ENCODE data around the gene CLCN7. TPM values are rescaled to one million over a fixed set of nuclear protein-coding genes. Genes with fewer than 3 reads are reported as not detected.

CLCN7 gene
- total RNA-seq, 1 donor, result 161 TPM

- Histone ChIP-seq H3K4me1 (ENCODE audit: insufficient read depth, low read length) (no peaks in the 10 kb centered on the region), H3K9me3 (ENCODE audit: low read depth, low read length) (no peaks in the 10 kb centered on the region), H3K4me2 (ENCODE audit: insufficient read depth, low read length) (no peak overlapping the region), H3K36me3 (ENCODE audit: insufficient read depth, low read length) (peaks cover 2% of the 10 kb centered on the region), H2AFZ (ENCODE audit: low read length) (no peak overlapping the region), H4K20me1 (ENCODE audit: insufficient read depth, low read length) (peaks cover 9% of the 10 kb centered on the region), H3K27ac (ENCODE audit: low read depth, low read length) (no peak overlapping the region), H3K27me3 (ENCODE audit: insufficient read depth, low read length) (no peaks in the 10 kb centered on the region), H3K4me3 (ENCODE audit: insufficient read depth, low read length) (no peak overlapping the region), H3K79me2 (ENCODE audit: insufficient read depth, low read length) (peaks cover 62% of the 10 kb centered on the region)
- no peak for DNase-seq (ENCODE audit: insufficient read length, low spot score, missing footprints)
- TF ChIP-seq CTCF (IDR thresholded peaks at IDR 0.05; ENCODE audit: extremely low read depth, low read depth, low read length), result no peak
Measured at GRCh38 chr16:1464196-1464893, 10.5 kb downstream of the CLCN7 start.

- no peak for DNase-seq (ENCODE audit: insufficient read length, low spot score, missing footprints)
- no peak overlapping the region for H3K4me2 ChIP-seq (ENCODE audit: insufficient read depth, low read length)
- H3K79me2 ChIP-seq (ENCODE audit: insufficient read depth, low read length), result peaks cover 44% of the 10 kb centered on the region
- H4K20me1 ChIP-seq (ENCODE audit: insufficient read depth, low read length), result peaks cover 2% of the 10 kb centered on the region
- H2AFZ ChIP-seq (ENCODE audit: low read length), result no peak overlapping the region
- H3K9me3 ChIP-seq (ENCODE audit: low read depth, low read length), result no peaks in the 10 kb centered on the region
- no peaks in the 10 kb centered on the region for H3K27me3 ChIP-seq (ENCODE audit: insufficient read depth, low read length)
- H3K27ac ChIP-seq (ENCODE audit: low read depth, low read length), result no peak overlapping the region
- H3K4me3 ChIP-seq (ENCODE audit: insufficient read depth, low read length), result no peak overlapping the region
- no peak for TF ChIP-seq CTCF (IDR thresholded peaks at IDR 0.05; ENCODE audit: extremely low read depth, low read depth, low read length)
- H3K4me1 ChIP-seq (ENCODE audit: insufficient read depth, low read length), result no peaks in the 10 kb centered on the region
- peaks cover 2% of the 10 kb centered on the region for H3K36me3 ChIP-seq (ENCODE audit: insufficient read depth, low read length)
Measured at GRCh38 chr16:1461146-1461545, 13.7 kb downstream of the CLCN7 start.

- H3K36me3 ChIP-seq (ENCODE audit: insufficient read depth, low read length), result peaks cover 2% of the 10 kb centered on the region
- TF ChIP-seq CTCF (IDR thresholded peaks at IDR 0.05; ENCODE audit: extremely low read depth, low read depth, low read length), result no peak
- H3K4me1 ChIP-seq (ENCODE audit: insufficient read depth, low read length), result no peaks in the 10 kb centered on the region
- no peak overlapping the region for H3K4me3 ChIP-seq (ENCODE audit: insufficient read depth, low read length)
- H4K20me1 ChIP-seq (ENCODE audit: insufficient read depth, low read length), result peaks cover 2% of the 10 kb centered on the region
- no peak for DNase-seq (ENCODE audit: insufficient read length, low spot score, missing footprints)
- peaks cover 39% of the 10 kb centered on the region for H3K79me2 ChIP-seq (ENCODE audit: insufficient read depth, low read length)
- no peaks in the 10 kb centered on the region for H3K9me3 ChIP-seq (ENCODE audit: low read depth, low read length)
- no peaks in the 10 kb centered on the region for H3K27me3 ChIP-seq (ENCODE audit: insufficient read depth, low read length)
- no peak overlapping the region for H2AFZ ChIP-seq (ENCODE audit: low read length)
- H3K4me2 ChIP-seq (ENCODE audit: insufficient read depth, low read length), result no peak overlapping the region
- no peak overlapping the region for H3K27ac ChIP-seq (ENCODE audit: low read depth, low read length)
Measured at GRCh38 chr16:1460602-1461138, 14.2 kb downstream of the CLCN7 start.

GRCh38 chr16:1459967-1460366, 14.9 kb downstream of the CLCN7 start:
- no peak for TF ChIP-seq CTCF (IDR thresholded peaks at IDR 0.05; ENCODE audit: extremely low read depth, low read depth, low read length)
- no peaks in the 10 kb centered on the region for H3K27me3 ChIP-seq (ENCODE audit: insufficient read depth, low read length)
- no peak overlapping the region for H3K4me2 ChIP-seq (ENCODE audit: insufficient read depth, low read length)
- H3K27ac ChIP-seq (ENCODE audit: low read depth, low read length), result no peak overlapping the region
- H3K4me3 ChIP-seq (ENCODE audit: insufficient read depth, low read length), result no peak overlapping the region
- peaks cover 5% of the 10 kb centered on the region for H3K36me3 ChIP-seq (ENCODE audit: insufficient read depth, low read length)
- no peaks in the 10 kb centered on the region for H3K9me3 ChIP-seq (ENCODE audit: low read depth, low read length)
- H3K79me2 ChIP-seq (ENCODE audit: insufficient read depth, low read length), result peaks cover 32% of the 10 kb centered on the region
- no peak overlapping the region for H2AFZ ChIP-seq (ENCODE audit: low read length)
- DNase-seq (ENCODE audit: insufficient read length, low spot score, missing footprints), result no peak
- peaks cover 2% of the 10 kb centered on the region for H4K20me1 ChIP-seq (ENCODE audit: insufficient read depth, low read length)
- no peaks in the 10 kb centered on the region for H3K4me1 ChIP-seq (ENCODE audit: insufficient read depth, low read length)
